ENCODE measurements around the gene TLR4.

Gene TLR4

GRCh38 chr9:117745598-117745997 lies 41.4 kb downstream of the TLR4 start:
- no peak for DNase-seq (ENCODE audit: low spot score)

- no peak for DNase-seq (ENCODE audit: low spot score)
Observed at GRCh38 chr9:117746263-117746662, 42.1 kb downstream of the TLR4 start.

DNA sequence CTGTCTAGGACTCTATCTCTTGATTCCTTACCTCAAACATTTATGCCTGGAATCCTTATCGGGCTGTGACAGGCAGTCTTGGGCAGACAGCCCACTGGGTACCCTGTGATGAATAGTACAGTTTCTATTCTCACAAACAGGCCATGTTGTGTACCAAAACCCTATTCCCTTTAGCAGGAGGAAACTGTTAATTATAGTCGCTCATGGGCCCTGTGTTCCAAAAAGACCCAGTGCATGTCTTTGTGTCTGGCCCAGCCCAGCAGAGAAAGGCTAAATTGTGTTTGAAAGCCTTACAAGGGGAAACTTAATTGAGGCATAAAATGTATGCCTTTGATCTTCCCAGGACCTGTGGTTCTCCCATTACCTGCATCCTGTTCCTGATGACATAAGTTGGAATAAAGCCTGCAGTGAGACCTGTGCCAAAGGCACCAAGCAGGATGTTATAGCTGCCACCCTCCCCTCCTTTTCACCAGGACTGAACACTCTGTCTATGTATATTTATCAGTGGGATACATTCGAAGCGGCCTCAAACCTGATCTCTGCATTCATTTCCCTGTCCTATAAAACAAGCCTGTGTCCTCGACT lies 43.3 kb downstream of the TLR4 start:
- DNase-seq (ENCODE audit: low spot score), result no peak

DNA sequence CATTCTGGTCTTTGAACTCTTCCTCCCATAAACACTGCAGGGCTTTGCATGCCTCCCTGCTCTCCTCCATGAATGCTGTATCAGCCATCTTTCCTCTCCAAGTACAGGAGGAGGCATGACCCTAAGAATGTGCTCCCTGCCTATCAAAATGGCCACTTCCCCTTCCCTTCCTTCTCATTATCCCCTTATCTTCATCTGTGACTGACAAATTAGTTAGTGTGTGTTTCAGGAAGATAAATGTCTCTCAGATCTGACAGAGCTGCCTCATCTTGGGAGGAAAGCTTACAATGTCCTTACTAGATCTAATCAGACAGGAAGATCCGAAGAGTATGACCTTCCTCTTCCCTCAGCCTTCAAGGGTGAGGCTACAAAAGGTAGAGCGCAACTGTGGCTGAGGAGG lies 46.2 kb downstream of the TLR4 start:
- DNase-seq (ENCODE audit: low spot score), result no peak

GRCh38 chr9:117752894-117753293 lies 48.7 kb downstream of the TLR4 start:
- no peak for DNase-seq (ENCODE audit: low spot score)

DNA sequence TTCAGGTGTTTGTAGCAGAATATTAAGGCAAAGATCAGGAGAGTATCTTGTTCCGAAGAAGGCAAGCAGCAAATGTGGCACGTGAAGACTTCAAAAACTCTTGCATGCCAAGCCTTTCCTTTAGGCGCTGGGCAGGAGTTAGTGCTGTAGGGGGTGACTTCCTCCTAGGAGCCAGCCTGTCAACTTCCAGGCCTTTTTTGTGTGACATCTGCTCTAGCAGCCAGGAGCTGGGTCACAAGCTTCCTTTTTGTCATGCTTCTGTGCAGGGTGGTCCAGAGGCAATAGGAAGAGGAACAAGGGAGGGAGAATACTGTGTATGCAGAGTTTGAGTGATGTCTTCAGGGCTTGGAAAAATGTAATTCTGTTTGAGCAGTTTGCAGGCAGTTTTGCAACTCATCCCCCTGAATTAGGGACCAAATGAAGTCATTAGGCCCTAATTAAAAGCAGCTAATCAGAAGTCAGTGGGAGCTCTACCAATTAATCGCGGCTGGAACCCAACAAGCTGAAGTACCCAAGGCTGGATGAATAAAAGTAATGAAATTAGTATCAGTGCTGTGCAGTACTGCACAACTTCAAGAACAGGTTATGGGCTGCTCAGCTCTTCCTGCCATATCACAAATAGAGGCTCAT lies 53.5 kb downstream of the TLR4 start:
- DNase-seq (ENCODE audit: low spot score), result no peak

DNA sequence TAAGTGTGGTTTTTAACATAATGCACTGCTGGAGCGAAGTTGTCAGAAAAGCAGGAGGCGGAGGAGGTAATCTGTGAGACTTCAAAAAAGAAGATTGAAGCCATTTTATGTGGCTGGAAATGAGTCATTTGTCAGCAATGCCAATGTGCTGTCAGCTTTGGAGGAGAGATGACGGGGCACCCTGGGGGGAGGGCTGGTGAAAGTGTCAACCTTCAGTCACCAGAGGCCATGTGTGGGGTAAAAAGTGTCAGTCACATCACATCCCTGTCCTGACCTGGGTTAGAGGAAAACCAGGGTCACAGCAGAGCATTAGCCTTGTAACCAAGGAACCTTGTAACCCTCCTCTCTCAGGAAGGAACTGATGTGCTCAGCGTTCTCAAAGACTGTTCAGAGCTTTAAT lies 59.1 kb downstream of the TLR4 start:
- no peak for DNase-seq (ENCODE audit: low spot score)

DNA sequence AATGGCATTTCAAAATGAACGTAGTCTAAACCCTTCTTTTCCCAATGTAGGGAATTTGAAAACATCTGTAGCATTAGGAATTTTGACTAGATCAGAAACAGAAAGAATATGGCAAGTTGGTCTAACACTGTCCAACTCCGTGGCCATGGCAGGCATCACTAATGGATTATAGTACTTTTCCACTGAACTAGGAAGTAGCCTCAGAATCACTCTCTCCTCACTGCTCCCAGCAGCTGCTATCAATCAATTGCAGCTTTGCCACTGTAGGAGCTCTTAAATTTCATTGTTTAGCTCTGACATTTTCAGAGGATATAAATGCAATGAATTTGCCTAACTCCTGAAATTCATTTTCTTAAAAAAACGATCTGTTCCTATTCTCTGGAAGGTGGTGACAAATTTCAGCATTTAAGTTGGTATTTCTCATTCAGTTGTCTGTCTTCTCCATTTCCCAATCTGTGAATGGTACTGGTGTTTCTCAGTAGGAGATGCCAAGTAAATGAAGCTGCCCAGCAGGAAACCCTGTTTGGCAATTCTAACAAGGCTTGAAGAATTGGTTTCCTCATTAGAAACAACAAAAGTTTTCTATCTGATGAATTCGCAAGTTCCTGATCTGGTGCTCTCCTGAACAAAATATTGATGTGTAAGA lies 64.7 kb downstream of the TLR4 start:
- DNase-seq (ENCODE audit: low spot score), result no peak

DNA sequence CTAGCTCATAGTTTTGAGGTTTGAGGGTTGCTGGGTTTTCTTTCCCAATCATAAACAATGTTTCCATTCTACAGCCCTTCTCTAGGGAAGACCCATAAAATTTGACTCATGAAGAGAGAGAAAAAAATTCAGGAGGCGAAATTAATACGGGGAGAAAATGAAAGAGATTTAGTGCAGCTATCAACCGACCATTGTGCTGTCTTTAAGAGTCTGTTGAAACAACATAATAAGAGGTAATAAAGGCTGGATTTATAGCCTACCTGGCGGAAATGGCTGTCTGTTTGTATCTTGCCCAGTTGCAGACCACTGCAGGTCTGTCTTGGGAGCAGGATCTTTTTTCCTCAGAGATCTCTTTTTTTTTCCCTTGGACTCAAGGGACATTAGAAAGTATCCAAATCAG lies 66.9 kb downstream of the TLR4 start:
- DNase-seq (ENCODE audit: low spot score), result no peak

- DNase-seq (ENCODE audit: low spot score), result no peak
Observed at GRCh38 chr9:117772960-117773359, 68.8 kb downstream of the TLR4 start.
